Neutrophil (primary cell): ENCODE data around the gene NXT1.

ENCODE experiments used
- H3K27ac ChIP-seq: fragments of 200-600 bp; sonication (generic); 2 replicates; pipeline ENCODE4 v1.5.1; 2016; ENCODE audit warnings: mild to moderate bottlenecking, moderate library complexity
- H3K27me3 ChIP-seq: fragments of 200-600 bp; sonication (generic); 2 replicates; pipeline ENCODE4 v1.6.0; 2016; ENCODE audit warnings: mild to moderate bottlenecking
- H3K36me3 ChIP-seq: fragments of 200-600 bp; sonication (generic); 2 replicates; pipeline ENCODE4 v1.5.1; 2017
- H3K4me1 ChIP-seq, 2 experiments: fragments of 200-600 bp in 1 of 2; sonication (generic) in 1 of 2; 1 replicate in 1 of 2; 2 replicates in 1 of 2; pipeline versions ENCODE4 v1.5.1 to v1.6.1; 2013 to 2016; ENCODE audit warnings: low read depth in 1 of 2, low read length in 1 of 2, mild to moderate bottlenecking in 1 of 2, moderate library complexity in 1 of 2; ENCODE audit not compliant: control insufficient read depth in 1 of 2, insufficient read depth in 1 of 2
- H3K4me3 ChIP-seq, 2 experiments: fragments of 200-600 bp in 1 of 2; sonication (generic) in 1 of 2; 1 replicate in 1 of 2; 2 replicates in 1 of 2; pipeline ENCODE4 v1.5.1; 2013 to 2016; ENCODE audit warnings: low read depth in 1 of 2, low read length in 1 of 2, mild to moderate bottlenecking in 1 of 2, moderate library complexity in 1 of 2
- H3K9me3 ChIP-seq: fragments of 200-600 bp; sonication (generic); 2 replicates; pipeline ENCODE4 v1.5.1; 2016
- CTCF ChIP-seq: fragments of 200-600 bp; sonication (generic); IDR thresholded peaks from 2 replicates; pipeline ENCODE4 v1.5.1; 2016; ENCODE audit warnings: antibody characterized with exemption

Gene NXT1

GRCh38 chr20:23361119-23361475 is 10.5 kb downstream of the NXT1 start:
- H3K27ac ChIP-seq: peak overlapping the region; percentile 99
- H3K27me3 ChIP-seq: no peaks in the 10 kb centered on the region
- H3K9me3 ChIP-seq: no peaks in the 10 kb centered on the region
- H3K36me3 ChIP-seq: peaks cover 12% of the 10 kb centered on the region
- no peak for TF ChIP-seq CTCF
- peaks cover 47 to 50% of the 10 kb centered on the region in 2 experiments for H3K4me1 ChIP-seq
- H3K4me3 ChIP-seq: peak overlapping the region; percentile 77 to 86

- Histone ChIP-seq H3K9me3 (no peaks in the 10 kb centered on the region), H3K4me3 (peak within 1 kb of the TSS; percentile 77 to 86), H3K27ac (peak within 1 kb of the TSS; percentile 99), H3K4me1 (peaks cover 54 to 56% of the 10 kb centered on the region in 2 experiments), H3K27me3 (no peaks in the 10 kb centered on the region), H3K36me3 (peaks cover 12% of the 10 kb centered on the region)
- TF ChIP-seq CTCF: peak; percentile 95
These were observed 11.1 kb downstream of the NXT1 start, which contains the start of gene GZF1 for GRCh38 chr20:23361476-23362391. TSS of gene GZF1 (plus strand) at chr20:23362182. CDS start at chr20:23364384, 2,202 bp downstream.

- H3K4me3 ChIP-seq: peak overlapping the region; percentile 77 to 86
- no peak for TF ChIP-seq CTCF
- peaks cover 48 to 53% of the 10 kb centered on the region in 2 experiments for H3K4me1 ChIP-seq
- H3K36me3 ChIP-seq: peaks cover 12% of the 10 kb centered on the region
- no peaks in the 10 kb centered on the region for H3K9me3 ChIP-seq
- peak overlapping the region; percentile 99 for H3K27ac ChIP-seq
- H3K27me3 ChIP-seq: no peaks in the 10 kb centered on the region
These were observed 12.0 kb downstream of the NXT1 start for GRCh38 chr20:23362392-23363256.

- no peak for TF ChIP-seq CTCF
- no peaks in the 10 kb centered on the region for H3K9me3 ChIP-seq
- H3K27ac ChIP-seq: peak overlapping the region; percentile 99
- peaks cover 12% of the 10 kb centered on the region for H3K36me3 ChIP-seq
- H3K27me3 ChIP-seq: no peaks in the 10 kb centered on the region
- H3K4me1 ChIP-seq: peaks cover 47 to 51% of the 10 kb centered on the region in 2 experiments
- peak overlapping the region; percentile 77 to 86 for H3K4me3 ChIP-seq
These were observed 12.7 kb downstream of the NXT1 start for GRCh38 chr20:23363257-23363649.

- Histone ChIP-seq H3K36me3 (peaks cover 35% of the 10 kb centered on the region), H3K4me1 (peaks cover 36 to 37% of the 10 kb centered on the region in 2 experiments), H3K27ac (peak overlapping the region; percentile 69), H3K9me3 (no peaks in the 10 kb centered on the region), H3K27me3 (no peaks in the 10 kb centered on the region), H3K4me3 (no peak overlapping the region)
- no peak for TF ChIP-seq CTCF
These were observed 15.0 kb downstream of the NXT1 start for GRCh38 chr20:23365390-23366165.
